ENCODE data around the gene COA4.
A peak's percentile ranks its signal among the peaks of the same experiment; 100 is the strongest.
"Not testable (repeated sequence)": the region's sequence is repeated elsewhere in the genome, so short reads cannot be mapped to it uniquely, and the experiment has no call there.

COA4 gene

DNA sequence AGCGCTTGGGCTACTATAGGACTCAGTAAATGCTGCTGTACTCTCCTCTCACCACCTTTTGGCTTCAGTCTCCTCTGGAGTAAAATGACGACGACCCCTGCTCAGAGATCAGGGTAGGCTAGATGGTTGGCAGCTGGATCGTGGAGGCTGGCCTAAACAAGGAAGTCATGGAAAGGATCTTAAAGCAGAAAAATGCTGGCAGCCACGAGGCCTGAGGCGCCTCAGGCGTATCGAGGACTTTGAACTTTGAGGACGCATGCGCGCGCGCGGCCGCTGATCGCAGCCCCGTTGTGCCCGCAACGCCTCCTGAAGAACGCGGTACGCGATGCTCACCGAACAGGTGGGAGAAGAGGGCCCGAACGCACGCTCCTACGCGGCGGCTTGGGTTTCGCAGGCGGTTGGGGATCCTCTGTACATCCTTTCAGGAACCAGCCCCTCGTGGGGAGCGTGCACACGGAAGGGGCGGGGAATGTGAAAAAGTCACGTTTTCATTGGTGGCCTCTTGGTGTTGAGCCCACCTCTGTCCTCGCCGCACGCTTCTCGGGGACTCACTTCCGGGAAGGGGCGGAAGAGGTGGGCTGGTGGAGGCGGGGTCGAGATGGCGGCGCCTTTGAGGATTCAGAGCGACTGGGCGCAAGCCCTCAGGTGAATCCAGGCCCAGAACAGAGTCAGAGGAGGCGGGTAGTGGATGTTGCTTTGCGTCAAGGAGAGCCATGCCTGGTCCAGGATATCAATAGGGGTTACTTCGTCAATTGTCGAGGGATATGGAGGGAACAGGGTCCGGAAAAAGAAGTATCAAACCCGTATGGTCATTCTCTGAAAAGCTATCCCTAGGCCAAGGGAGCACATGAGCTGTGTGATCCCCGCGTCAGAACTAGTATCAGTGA is at the start of gene COA4, which contains the start of gene PAAF1:
COA4 (minus strand) TSS at position 423 of the 887 bp plus-strand sequence. CDS start 3,468 bp downstream, outside the sequence.
PAAF1 (plus strand) TSS at position 576 of the 887 bp plus-strand sequence; CDS start at position 599, 23 bp downstream.
- FAIRE-seq: peak; percentile 97

DNA sequence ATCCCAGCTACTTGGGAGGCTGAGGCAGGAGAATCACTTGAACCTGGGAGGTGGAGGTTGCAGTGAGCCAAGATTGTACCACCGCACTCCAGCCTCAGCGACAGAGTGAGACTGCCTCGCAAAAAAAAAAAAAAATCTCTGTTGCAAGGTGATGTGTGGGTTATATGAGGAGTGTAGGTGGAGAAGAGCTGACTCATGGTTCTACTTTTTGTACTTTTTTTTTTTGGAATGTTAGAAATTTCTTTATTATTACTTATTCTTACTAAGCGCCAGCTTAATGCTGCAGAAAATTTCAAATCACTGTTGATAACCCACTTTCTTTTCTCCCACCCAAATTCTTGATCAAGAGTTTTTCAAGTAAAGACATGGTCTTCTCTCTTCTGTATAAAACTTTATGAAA is 44.5 kb upstream of the COA4 start:
- FAIRE-seq: no peak

DNA sequence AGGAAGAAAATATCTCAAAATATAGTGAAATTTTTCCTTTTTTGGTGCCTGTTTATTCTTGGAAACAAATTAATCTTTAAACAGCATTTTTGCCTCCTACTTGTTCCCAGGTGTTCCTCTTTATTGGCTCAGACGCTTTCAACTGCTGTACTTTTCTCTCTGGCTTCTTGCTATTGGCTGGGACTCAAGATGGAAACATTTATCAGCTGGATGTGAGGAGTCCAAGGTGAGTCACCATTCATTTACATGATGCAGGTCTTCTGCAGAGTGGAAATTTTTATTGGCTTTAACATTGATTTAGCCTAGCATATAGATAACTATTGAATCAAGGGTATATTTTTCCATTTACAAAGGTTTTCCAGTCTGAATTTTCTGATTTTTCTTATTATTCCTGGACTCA is 39.8 kb upstream of the COA4 start:
- no peak for FAIRE-seq

DNA sequence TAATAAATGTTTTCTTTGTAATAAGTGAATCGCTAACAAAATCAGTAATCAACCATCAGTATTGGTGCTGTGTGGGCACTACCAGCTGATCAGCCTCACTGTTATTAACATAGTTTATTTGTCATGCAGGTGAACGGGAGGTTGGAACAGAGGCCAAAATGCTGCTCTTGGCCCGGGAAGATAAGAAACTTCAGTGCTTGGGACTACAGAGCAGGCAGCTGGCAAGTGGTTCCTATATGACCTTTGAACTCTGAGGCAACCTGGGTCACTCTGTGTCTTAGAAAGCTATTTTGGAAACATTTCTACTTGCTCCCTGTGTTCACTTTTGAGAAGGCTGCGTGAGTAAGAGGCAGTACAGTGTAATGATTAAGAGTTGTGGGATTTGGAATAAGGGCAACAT is 37.6 kb upstream of the COA4 start:
- FAIRE-seq: no peak

DNA sequence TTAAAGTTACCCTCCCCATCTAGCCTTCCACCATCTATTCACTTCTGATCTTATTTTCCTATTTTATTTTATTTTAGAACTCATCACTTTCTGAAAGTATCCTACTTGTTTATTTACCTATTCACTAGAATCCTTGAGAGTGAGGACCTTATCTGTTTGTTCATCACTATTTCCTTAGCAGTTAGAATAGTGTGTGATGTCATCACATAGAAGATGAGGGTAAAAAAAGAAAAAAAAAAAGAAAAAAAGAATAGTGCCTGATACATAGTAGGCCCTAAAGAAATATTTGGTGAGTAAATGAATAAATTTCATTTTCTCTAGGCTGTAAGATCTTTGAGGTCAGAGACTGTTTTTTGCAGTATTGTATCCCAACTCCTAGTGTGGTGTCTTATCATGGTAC is 36.8 kb upstream of the COA4 start:
- FAIRE-seq: no peak

DNA sequence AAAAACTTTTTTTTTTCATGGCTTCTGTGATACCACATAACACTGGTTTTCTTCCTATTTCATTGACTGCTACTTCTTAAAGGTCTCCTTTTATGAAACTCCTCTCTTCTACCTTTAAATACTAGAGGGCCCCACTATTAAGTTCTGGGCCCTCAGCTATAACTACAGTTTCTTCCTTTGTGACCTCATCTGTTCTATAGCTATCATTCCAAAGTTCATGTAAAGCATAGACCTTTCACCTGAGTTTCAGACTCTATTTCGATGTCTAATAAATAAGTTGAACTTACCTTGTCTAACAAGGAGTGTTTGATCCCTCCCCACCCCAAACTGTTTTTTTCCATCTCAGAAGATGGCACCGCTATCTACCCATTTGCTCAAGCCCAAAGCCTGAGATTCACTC is 35.4 kb upstream of the COA4 start:
- no peak for FAIRE-seq

DNA sequence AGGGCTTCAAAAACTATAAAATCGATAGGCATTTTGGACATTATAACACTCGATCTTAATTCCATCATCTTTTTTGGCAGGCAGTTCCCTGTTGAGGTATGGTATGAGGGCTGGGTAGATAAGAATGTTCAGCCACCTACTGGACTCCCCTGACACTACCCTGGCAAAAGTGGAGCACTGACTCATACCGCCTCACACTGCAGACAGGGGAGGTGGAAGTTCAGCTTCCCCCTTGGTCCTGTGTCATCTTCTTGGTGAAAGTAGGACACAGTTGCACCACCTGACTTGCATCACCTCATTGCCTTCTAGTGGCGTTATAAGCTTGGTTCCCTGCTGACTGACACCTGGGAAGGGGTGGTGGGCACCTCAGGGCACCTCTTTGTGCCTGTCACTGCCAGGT is 30.5 kb upstream of the COA4 start:
- FAIRE-seq: no peak

DNA sequence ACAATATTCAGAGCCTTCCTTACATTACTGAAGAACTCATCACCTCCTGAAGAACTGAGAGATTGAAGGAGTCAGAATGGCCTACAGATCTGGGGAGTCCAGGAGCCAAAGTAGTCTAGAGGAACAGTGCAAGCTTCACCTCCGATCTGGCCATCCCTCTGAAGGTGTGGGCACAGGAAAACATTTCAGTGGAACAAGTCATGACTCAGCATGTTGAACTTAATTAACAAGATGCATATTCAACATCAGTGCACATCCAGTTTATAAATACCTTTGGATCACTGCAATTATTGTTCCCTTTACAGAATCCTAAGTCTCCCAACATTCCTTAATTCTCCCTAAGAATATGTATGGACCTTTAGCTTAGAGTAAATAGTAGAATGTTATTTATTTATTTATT is 25.7 kb upstream of the COA4 start:
- no peak for FAIRE-seq

DNA sequence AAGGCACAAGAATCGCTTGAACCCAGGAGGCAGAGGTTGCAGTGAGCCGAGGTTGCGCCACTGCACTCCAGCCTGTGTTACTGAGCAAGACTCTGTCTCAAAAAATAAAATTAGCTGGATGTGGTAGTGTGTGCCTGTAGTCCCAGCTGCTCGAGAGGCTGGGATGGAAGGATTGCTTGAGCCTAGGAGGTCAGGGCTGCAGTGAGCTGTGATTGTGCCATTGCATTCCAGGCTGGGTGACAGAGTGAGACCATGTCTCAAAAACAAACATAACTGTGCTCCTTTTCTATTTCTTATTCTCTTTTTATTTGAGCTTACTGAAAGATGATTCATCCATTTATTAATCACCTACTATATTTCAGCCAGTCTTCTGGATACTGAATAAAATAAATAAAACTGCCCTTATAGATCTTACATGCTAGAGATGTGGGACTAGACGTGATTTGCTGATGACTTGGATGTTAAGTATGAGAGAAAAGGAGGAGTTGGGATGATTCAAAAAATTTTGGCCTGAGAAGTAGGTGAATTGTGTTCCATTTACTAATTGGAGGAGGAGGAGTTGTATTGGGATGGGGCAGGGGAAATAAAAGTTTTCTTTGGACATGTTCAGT is 18.2 kb upstream of the COA4 start:
- no peak for FAIRE-seq

DNA sequence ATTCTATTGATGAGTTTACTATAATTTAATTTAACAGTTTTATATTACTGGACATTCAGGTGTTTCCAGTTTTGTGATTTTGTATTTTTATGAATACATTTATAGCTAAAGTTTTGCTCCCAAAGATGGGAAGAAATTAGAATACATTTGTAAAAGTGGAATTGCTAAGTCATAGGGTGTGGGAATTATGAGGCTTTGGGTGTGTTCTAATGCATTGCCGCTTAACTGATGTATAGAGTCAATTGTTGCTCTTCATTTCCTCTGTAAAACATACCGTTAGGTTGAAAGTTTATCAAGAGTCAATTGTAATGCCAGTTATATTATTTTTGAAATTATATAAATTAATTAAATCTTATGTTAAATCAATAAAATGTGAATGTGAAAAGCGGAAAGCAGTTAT is 16.4 kb upstream of the COA4 start:
- FAIRE-seq: no peak

DNA sequence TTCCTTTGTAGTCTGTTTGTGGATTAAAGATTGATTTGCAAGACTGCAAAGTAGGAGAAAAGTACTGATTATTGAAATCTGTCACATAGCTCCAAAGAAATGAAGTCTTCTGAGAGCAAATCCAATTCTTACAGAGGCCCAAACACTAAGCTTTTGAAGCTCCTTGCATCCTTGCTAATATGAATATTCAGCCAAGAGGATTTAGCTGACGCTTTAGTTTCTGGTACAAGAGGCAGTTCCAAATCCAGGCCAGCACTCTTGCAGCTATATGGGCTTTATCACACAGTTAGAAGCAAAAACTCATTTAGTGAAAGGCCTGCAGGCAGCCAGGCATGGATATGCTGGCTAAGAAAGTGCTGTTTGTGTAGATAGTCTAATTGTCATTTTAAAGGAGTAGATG is 12.9 kb upstream of the COA4 start:
- no peak for FAIRE-seq

DNA sequence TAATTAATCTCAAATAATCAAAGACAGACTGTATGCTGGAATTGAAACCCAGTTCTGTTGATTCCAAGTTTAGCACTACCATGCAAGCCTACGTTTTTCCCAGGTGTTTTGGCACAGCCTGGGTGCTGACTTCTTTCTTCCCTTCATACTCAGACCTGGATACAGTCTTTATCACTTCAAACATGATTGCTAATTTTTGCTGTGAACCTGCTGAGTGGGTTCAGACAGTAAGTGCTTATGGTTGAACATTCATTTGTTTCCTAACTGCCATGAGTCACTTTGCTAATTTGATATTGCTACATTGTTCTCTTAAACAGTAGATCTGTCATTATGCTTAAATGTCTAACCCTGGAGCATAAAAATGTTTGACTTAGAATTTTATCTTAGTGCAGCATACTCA is 12.4 kb upstream of the COA4 start:
- FAIRE-seq: no peak

DNA sequence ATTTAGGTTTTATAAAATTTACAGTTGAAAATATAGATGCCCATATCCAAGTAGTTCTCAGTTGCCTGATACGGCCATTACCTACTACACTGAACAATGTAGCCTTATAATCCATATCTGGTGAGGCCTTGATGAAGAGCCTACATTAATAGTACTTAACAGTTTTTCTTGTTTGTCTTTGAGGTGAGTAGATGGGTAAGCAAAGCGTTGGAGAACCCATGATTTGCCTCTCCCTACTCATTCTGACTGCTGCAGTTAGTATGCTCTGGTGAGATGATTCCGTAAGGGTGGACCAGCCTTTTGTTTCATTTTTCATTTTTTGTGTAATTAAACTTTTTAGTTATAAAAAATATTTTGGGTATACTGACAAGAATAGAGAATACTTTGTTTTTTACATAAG is 11.6 kb upstream of the COA4 start:
- FAIRE-seq: no peak

DNA sequence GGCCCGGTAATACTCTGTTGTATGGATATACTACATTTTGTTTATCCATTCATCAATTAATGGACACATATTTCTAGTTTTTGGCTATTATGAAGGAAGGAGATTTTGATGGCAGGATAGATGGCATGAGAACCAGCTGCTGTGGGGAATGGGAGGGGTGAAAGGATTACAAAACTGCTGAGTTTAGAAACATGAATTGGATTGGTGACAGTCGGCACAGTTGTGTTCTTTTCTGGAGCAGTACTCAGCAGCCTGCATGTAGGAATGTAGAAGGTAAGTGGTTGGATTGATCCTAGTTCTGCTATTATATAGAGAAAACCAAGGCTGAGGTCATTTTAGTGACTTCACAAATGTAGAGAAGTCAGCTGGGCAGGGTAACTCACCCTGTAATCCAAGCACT is 7.2 kb upstream of the COA4 start:
- no peak for FAIRE-seq

DNA sequence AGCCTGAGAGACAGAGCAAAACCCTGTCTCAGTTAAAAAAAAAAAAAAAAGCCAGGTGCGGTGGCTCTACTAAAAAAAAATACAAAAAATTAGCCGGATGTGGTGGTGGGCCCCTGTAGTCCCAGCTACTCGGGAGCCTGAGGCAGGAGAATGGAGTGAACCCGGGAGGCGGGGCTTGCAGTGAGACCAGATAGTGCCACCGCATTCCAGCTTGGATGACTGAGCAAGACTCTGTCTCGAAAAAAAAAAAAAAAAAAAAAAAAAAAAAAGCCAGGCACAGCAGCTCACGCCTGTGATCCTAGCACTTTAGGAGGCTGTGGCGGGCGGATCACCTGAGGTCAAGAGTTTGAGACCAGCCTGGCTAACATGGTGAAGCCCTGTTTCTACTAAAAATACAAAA is 3.8 kb upstream of the COA4 start:
- FAIRE-seq: not testable (repeated sequence)

DNA sequence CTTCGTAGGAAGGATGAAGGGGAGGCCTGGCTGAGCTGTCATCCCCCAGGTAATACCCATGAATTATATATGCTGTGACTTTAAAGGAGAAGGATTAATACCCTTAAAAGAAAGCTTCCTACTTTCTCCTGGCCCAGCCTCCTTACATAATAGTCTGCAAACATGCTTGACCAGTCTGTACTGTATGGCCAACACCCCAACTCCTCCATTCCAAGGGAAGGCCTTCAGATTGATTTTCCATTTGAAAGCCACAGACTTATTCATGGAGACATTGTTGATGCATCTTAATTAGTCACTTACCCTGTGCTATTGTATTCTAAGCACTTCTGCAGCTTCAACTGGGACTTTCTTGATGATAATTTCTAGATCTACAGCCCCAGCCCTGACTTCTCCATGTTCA is 2.1 kb upstream of the COA4 start:
- no peak for FAIRE-seq

DNA sequence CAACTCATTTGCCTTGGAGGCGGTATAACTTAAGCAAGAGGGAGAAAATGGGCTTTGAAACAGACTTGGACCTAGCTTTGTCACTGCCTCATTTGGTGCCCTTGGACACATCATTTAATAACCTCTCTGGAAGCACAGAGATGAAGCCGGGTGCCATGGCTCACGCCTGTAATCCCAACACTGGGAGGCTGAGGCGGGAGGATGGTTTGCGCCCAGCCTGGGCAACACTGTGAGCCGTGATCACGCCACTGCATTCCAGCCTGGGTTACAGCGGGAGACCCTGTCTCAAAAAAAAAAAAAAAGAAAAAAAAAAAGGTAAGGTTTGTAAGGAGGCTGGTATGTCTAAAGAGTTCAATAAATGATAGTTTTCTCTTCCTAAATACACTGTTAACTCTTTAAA is 806 bp downstream of the COA4 start:
- no peak for FAIRE-seq

DNA sequence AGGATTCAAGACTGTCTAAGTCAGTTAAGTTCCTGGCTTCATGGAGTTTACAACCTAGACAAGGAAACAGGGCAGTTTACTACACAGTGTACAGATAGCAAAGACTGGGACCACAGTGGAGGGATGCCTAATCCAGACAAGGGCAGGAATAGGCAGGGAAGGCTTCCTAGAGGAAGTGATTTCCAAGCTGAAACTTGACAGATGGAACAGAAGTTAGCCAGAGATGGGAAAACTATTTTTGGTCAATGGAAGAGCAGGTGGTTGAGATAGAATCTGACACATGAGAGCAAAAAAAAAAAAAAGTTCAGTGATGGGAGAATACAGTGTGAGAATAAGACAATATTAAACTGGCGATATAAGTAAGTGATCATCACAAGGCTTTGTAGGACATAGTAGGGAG is 1.3 kb downstream of the COA4 start:
- FAIRE-seq: no peak

DNA sequence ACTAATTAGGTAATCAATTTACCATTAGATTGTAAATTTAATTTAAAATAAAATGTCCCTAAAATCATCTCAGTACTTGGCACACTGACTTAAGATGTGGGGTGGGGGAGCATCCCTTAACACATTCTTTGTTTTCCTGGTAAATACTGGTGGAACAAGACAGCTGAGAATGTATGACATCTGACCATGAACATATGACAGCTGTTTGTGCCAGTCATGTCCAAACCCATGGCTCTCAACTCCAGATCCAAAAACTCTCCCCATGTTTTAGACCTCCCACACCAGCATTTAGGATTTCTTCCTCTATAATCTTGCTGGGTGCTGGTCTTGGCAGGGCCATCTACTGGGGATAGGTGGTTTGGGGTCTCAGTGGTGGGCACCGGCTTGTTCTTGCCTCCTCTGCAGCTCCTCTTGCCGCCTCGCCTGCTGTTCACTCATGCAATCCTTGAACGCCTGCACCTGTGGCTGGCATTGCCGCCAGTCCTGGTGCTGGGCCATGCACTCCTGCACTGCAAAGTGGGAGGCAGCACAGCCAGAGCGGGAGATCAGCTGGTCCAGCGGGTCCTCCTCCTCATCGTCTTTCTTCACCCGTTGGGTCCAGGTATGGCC is 3.8 kb downstream of the COA4 start:
- FAIRE-seq: no peak

DNA sequence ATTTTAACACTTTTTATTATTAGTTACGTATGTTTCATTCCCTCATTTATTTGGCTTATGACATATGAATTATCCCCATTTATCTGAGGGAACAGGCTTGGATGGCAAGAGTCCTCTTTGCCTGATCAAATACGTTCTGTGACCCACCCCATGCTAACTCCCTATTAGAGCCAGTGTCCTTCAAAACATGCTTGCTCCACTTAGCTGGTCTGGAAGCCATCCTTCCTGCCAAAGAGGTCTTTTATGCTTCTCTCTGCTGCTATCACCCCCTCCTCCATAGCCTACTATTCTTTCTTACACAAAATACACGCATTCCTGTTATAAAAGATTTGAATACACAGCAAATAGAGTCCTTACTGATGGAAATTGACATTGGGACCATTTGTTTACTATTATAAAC is 6.4 kb downstream of the COA4 start:
- FAIRE-seq: no peak

DNA sequence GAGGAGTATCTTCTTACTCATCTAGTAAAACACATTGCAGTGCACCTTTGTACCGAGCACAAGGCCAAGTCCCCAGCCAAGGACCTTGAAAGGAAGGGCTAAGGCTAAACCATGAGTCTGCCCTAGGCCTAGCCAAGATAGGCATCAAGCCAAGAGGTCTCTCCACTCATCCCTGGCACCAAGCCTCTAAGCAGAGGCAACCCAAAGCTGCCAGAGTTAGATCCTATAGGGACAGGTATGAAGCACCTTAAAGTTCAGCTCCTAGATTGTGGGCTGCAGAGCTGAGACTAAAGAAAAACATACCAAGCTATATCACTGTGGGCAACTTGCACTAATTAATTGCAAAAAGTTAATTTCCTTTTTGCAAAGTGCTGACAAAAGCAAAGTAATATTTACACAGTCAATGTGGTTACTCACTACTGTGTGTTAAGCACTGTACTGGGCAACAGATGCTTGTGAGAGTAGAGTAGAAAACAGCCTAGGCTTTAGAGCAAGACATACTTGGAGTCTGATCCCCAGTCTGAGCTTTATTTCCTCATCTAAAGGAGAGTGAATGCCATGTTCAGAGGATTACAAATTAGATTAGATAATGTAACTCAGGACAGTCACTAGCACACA is 7.2 kb downstream of the COA4 start:
- no peak for FAIRE-seq

DNA sequence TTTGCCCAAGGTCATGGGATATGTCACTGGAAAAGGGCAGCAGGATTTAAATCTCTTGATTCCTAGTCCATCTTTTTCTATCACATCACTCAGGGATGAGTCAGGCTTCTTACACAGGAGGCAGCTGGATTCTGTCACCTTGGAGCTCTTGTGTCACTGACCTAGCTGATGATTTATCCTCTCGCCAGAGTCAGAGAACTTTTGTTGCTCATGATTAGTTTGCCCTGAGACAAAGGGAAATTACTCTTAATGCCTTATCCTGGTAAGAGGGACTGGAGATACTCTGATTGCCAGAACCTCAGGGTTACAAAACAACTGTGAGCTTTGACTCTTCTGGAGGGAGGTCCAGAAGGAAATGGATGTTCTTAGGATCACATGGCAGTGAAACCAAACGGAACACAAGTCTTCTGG is 10.1 kb downstream of the COA4 start:
- FAIRE-seq: no peak

DNA sequence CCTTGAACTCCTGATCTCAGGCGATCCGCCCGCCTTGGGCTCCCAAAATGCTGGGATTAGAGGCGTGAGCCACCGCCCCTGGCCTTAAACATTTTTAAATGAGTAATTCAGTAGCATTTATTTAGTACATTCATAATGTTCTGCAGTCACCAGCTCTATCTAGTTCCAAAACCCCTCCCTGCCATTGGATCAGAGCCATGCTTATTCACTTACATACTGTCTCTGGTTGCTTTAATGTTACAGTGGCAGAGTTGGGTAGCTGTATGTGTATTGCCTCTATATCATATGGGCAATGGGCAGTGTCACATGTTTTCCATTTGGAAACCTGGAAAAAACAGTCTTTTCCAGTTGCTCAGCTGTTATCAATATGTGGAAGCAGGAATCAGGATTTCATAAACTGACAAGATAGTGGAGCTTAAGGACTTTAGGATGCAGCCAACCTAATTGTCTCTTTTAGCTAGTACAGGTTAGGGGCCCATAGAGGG is 10.5 kb downstream of the COA4 start:
- no peak for FAIRE-seq
